Measurements from ENCODE around the gene PRKCA.

DNA sequence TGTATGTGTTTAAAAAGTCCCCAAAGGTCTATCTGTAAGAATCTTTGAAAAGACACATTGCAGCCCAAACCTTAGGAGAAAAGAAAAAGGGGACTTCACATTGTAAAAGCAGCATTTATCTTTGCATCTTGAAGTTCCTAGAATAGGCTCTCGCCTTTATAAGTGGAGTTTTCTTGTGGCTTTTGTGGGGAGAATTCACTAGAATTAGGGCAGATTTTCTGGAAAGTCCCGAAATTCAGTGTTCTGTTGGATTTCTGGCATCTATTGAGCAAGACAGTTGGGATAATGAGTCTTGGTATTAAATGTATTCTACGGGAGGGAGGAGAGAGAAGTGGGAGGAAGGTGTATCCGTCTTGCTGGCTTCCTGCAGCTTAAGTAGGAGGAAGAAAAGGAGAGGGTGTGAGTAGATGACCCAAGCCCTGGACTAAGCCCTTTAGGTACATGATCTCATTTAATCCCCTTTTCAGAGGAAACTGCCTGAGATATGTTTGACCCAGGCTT is 62.6 kb downstream of the PRKCA start:
- TF ChIP-seq GABPA (IDR thresholded peaks at IDR 0.05; ENCODE audit: low read depth), result no peak
- no peak for TF ChIP-seq POLR2AphosphoS5 (IDR thresholded peaks at IDR 0.05; ENCODE audit: low read depth)

Measured in HL-60 (cell line).